K562 (cell line): ENCODE results near the gene EFNA2. TPM values are rescaled to one million over a fixed set of nuclear protein-coding genes. Genes with fewer than 3 reads are reported as not detected.

Experiments used
- FOS ChIP-seq: IDR thresholded peaks from 3 replicates; pipeline ENCODE4 v1.6.1; 2011; ENCODE audit not compliant: insufficient read length; ENCODE audit errors: extremely low read depth
- HMG20B ChIP-seq: fragments of 250-450 bp; sonication (Bioruptor Pico); IDR thresholded peaks from 2 replicates; pipeline ENCODE4 v1.5.0; 2021; ENCODE audit warnings: mild to moderate bottlenecking
- JUNB ChIP-seq: fragments of 450-650 bp; formaldehyde crosslinking; conservative IDR thresholded peaks from 2 replicates; pipeline ENCODE4 v1.4.0; 2020; ENCODE audit warnings: mild to moderate bottlenecking
- ZNF224 ChIP-seq: sonication (generic); formaldehyde crosslinking; IDR thresholded peaks from 2 replicates; pipeline ENCODE4 v1.8.0; 2022; ENCODE audit warnings: mild to moderate bottlenecking, missing genetic modification reagents
- ZNF586 ChIP-seq: fragments of 450-650 bp; formaldehyde crosslinking; conservative IDR thresholded peaks from 2 replicates; pipeline ENCODE4 v1.4.0; 2020; ENCODE audit warnings: mild to moderate bottlenecking, moderate library complexity
- ZNF79 ChIP-seq: fragments of 250-450 bp; sonication (Bioruptor Pico); IDR thresholded peaks from 2 replicates; pipeline ENCODE4 v1.4.0; 2020; ENCODE audit warnings: low read depth, mild to moderate bottlenecking, moderate library complexity
- polyA plus RNA-seq, 8 experiments: library from polyadenylated mRNA; depleted of rRNA in 4 of 8; stranded (reverse) in 5 of 8; unstranded in 3 of 8; fragments of >200 nt; fragmentation: Nextera tagmentation in 2 of 8; fragmentation: Illumina TruSeq in 1 of 8; extraction: Ambion mirVana in 2 of 8; extraction: Trizol in 1 of 8; gene quantifications; 2 replicates each; pipeline versions ENCODE4 v1.2.1 to v1.2.3, GENCODE V29; 2011 to 2014; ENCODE audit warnings: inconsistent platforms in 1 of 8, missing spikeins in 1 of 8
- total RNA-seq, 7 experiments: library from RNA; depleted of rRNA in 6 of 7; stranded (reverse); fragments of >200 nt in 6 of 7; fragmentation: Illumina TruSeq in 2 of 7; extraction: Trizol in 2 of 7; gene quantifications; 2 replicates each; pipeline versions ENCODE4 v1.2.1 to v1.2.3, GENCODE V29; 2011 to 2021; ENCODE audit warnings: low replicate concordance in 1 of 7
- TF ChIP-seq, protein P1 (sequence below): fragments of 250-450 bp; sonication (Bioruptor Pico); IDR thresholded peaks from 2 replicates; pipeline ENCODE4 v1.4.0; 2020; ENCODE audit warnings: mild to moderate bottlenecking, moderate library complexity
- TF ChIP-seq, protein P2 (sequence below), 2 experiments: fragments of 450-650 bp; IDR thresholded peaks; 2 replicates each; pipeline ENCODE4 v1.6.1; 2016
- TF ChIP-seq, protein P3 (sequence below), 2 experiments: IDR thresholded peaks; 2 replicates each; pipeline ENCODE4 v1.6.1; 2011; ENCODE audit warnings: borderline replicate concordance in 1 of 2, control low read depth in 1 of 2, low read depth in 1 of 2, low read length in 1 of 2, mild to moderate bottlenecking in 1 of 2, mixed read lengths in 1 of 2, moderate library complexity in 1 of 2; ENCODE audit not compliant: insufficient read depth in 1 of 2, insufficient read length in 1 of 2, poor library complexity in 1 of 2, severe bottlenecking in 1 of 2; ENCODE audit errors: extremely low read depth in 1 of 2

Gene EFNA2
- total and polyA plus RNA-seq, 9 of the 15 experiments (the other 6 are each of a cell fraction or from before 2014, with no cell fraction given): 0.11 to 0.44 (median 0.15) TPM; not detected in 6

DNA sequence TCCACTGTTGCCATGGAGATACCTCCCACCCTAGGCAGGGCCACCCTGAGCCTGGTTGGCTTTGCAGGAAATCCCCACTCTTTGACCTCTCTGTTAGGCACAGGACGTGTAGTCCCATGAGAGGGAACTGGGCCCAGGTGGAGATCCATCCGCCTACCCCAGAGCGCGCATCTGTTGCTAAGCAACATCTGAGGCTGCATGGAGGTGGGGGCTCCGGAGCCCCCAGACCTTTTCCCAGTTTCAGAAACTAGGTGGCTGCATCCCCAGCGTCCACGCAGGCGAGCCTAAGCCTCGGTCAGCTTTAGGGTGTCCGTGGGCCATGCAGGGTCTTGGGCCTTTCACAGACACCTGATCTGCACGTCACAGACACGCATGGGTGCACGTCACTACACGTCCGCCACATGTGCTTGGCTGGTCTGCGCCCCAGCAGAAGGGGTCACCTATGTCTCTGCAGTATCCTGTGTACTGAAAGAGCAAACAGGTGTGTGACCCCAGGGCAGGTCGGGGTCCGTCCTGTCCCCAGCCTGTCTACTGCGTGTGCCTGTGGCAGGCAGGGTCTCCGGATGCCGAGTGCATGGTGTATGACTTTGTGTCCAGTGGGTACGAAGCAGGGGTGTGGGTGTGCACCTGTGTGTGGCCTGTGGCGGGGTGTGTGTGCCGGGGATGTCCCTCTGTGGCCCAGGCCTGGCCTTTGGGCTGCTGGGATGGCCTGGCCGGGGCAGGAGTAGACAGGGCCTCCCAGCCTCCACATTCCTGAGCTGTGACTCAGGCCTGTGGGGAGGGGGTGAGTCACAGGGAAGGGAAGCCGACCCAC, 20.7 kb upstream of the EFNA2 start (continued):
- TF ChIP-seq, protein P1, sequence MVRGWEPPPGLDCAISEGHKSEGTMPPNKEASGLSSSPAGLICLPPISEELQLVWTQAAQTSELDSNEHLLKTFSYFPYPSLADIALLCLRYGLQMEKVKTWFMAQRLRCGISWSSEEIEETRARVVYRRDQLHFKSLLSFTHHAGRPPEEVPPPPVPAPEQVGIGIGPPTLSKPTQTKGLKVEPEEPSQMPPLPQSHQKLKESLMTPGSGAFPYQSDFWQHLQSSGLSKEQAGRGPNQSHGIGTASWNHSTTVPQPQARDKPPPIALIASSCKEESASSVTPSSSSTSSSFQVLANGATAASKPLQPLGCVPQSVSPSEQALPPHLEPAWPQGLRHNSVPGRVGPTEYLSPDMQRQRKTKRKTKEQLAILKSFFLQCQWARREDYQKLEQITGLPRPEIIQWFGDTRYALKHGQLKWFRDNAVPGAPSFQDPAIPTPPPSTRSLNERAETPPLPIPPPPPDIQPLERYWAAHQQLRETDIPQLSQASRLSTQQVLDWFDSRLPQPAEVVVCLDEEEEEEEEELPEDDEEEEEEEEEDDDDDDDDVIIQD (CRISPR knock-in tag): no peak
- TF ChIP-seq ZNF586 (no peak), ZNF79 (CRISPR knock-in tag) (no peak), ZNF224 (CRISPR knock-in tag) (no peak), HMG20B (CRISPR knock-in tag) (no peak), JUNB (CRISPR knock-in tag) (peak; percentile 66; the same call in 1 of the 2 replicates), FOS (peak; percentile 64)
- TF ChIP-seq, protein P2, sequence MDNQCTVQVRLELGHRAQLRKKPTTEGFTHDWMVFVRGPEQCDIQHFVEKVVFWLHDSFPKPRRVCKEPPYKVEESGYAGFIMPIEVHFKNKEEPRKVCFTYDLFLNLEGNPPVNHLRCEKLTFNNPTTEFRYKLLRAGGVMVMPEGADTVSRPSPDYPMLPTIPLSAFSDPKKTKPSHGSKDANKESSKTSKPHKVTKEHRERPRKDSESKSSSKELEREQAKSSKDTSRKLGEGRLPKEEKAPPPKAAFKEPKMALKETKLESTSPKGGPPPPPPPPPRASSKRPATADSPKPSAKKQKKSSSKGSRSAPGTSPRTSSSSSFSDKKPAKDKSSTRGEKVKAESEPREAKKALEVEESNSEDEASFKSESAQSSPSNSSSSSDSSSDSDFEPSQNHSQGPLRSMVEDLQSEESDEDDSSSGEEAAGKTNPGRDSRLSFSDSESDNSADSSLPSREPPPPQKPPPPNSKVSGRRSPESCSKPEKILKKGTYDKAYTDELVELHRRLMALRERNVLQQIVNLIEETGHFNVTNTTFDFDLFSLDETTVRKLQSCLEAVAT (IDR thresholded peaks at IDR 0.05): peak in 1 of 2 experiments; percentile 46; a peak in 2 of 4 replicates
- TF ChIP-seq, protein P3, sequence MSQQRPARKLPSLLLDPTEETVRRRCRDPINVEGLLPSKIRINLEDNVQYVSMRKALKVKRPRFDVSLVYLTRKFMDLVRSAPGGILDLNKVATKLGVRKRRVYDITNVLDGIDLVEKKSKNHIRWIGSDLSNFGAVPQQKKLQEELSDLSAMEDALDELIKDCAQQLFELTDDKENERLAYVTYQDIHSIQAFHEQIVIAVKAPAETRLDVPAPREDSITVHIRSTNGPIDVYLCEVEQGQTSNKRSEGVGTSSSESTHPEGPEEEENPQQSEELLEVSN (IDR thresholded peaks at IDR 0.05; ENCODE audit: borderline replicate concordance in 1 of 2, extremely low read depth in 1 of 2, insufficient read depth in 1 of 2, insufficient read length in 1 of 2, low read depth in 1 of 2, low read length in 1 of 2, poor library complexity in 1 of 2, severe bottlenecking in 1 of 2): no peak
